ENCODE data around the gene GNA15.

The GNA15 gene

DNA sequence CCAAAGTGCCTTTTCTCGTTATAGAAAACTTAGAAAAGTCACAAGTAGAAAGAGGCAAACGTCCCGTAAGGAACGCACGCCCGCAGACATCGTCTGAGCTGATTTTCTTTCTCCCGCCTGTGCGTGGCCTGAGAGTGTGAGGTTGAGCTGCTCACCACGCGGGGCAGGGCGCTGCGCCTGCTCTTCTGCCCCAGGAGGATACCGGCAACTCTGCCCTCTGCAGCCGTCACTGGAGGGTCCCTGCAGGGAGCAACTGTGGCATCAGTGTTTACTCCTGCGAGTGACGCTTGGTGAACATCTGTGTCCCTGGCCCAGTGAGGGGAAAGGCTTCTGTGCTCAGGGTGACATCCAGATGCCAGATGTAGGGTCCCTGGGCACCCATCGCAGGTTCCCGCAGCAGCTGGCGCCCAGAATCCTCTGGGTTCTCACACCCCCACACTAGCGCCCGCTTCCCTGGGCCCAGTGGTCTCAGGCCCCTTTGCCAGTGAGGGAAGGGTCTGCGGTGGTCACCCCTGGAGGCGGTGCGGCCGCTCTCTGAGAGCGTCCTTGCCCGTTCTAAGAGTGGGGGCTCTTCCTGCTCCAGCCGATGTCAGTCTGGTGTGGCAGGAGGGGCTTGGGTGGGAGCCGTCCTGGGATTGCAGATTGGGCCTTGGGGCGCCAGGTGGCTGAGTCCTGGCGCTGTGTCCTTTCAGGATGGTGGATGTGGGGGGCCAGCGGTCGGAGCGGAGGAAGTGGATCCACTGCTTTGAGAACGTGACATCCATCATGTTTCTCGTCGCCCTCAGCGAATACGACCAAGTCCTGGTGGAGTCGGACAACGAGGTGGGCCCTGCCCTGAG is 17.4 kb upstream of the GNA15 start:
- Histone ChIP-seq H3F3A (ENCODE audit: control insufficient read depth, insufficient read depth) (no peaks in the 10 kb centered on the region), H3K4me3 (ENCODE audit: low read length) (no peak overlapping the region), H3K79me2 (ENCODE audit: control insufficient read depth, low read length) (no peaks in the 10 kb centered on the region), H4K20me1 (ENCODE audit: control insufficient read depth, insufficient read depth, low read depth, low read length) (no peaks in the 10 kb centered on the region), H3K9me3 (ENCODE audit: control insufficient read depth, insufficient read depth, low read length) (no peaks in the 10 kb centered on the region), H3K4me2 (ENCODE audit: low read length) (no peak overlapping the region), H3K9me2 (replicated peaks; ENCODE audit: control insufficient read depth, low read length) (no peaks in the 10 kb centered on the region), H3K4me1 (ENCODE audit: control insufficient read depth, low read length) (no peaks in the 10 kb centered on the region), H3K27me3 (ENCODE audit: control insufficient read depth, low read length) (no peaks in the 10 kb centered on the region), H3K36me3 (ENCODE audit: control insufficient read depth, low read length) (no peaks in the 10 kb centered on the region), H3K27ac (ENCODE audit: low read depth, low read length) (no peak overlapping the region)
- TF ChIP-seq EZH2phosphoT487 (IDR thresholded peaks at IDR 0.05; ENCODE audit: borderline replicate concordance, low read length), result no peak

DNA sequence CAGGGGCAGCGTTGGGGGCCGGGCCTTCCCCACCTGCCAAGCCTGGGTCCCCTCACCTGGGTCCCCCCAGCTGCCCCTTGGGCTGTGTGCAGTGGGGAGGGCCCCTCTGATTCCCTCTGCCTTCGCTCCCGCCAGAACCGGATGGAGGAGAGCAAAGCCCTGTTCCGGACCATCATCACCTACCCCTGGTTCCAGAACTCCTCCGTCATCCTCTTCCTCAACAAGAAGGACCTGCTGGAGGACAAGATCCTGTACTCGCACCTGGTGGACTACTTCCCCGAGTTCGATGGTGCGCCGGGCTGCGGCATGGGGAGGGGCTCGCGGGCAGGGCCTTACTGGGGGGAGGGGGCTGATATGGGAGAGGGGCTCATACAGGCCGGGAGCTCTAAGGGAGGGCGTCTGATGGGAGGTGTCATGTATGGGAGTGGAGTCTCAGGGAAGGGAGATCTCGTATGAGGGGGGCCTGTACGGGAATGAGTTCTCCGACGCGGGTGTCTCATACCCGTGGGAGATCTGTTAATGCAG is 16.7 kb upstream of the GNA15 start:
- H3K9me3 ChIP-seq (ENCODE audit: control insufficient read depth, insufficient read depth, low read length), result no peaks in the 10 kb centered on the region
- TF ChIP-seq, protein P1, sequence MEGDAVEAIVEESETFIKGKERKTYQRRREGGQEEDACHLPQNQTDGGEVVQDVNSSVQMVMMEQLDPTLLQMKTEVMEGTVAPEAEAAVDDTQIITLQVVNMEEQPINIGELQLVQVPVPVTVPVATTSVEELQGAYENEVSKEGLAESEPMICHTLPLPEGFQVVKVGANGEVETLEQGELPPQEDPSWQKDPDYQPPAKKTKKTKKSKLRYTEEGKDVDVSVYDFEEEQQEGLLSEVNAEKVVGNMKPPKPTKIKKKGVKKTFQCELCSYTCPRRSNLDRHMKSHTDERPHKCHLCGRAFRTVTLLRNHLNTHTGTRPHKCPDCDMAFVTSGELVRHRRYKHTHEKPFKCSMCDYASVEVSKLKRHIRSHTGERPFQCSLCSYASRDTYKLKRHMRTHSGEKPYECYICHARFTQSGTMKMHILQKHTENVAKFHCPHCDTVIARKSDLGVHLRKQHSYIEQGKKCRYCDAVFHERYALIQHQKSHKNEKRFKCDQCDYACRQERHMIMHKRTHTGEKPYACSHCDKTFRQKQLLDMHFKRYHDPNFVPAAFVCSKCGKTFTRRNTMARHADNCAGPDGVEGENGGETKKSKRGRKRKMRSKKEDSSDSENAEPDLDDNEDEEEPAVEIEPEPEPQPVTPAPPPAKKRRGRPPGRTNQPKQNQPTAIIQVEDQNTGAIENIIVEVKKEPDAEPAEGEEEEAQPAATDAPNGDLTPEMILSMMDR (IDR thresholded peaks at IDR 0.05; ENCODE audit: low read depth, low read length, poor library complexity, severe bottlenecking), result no peak
- TF ChIP-seq EZH2phosphoT487 (IDR thresholded peaks at IDR 0.05; ENCODE audit: borderline replicate concordance, low read length), result no peak
- H3K4me3 ChIP-seq (ENCODE audit: low read length), result no peak overlapping the region
- H3K79me2 ChIP-seq (ENCODE audit: control insufficient read depth, low read length), result no peaks in the 10 kb centered on the region
- no peaks in the 10 kb centered on the region for H4K20me1 ChIP-seq (ENCODE audit: control insufficient read depth, insufficient read depth, low read depth, low read length)
- no peak overlapping the region for H3K4me2 ChIP-seq (ENCODE audit: low read length)
- no peaks in the 10 kb centered on the region for H3K4me1 ChIP-seq (ENCODE audit: control insufficient read depth, low read length)
- H3K9me2 ChIP-seq (replicated peaks; ENCODE audit: control insufficient read depth, low read length), result no peaks in the 10 kb centered on the region
- H3K27ac ChIP-seq (ENCODE audit: low read depth, low read length), result no peak overlapping the region
- no peaks in the 10 kb centered on the region for H3F3A ChIP-seq (ENCODE audit: control insufficient read depth, insufficient read depth)
- H3K36me3 ChIP-seq (ENCODE audit: control insufficient read depth, low read length), result no peaks in the 10 kb centered on the region
- no peaks in the 10 kb centered on the region for H3K27me3 ChIP-seq (ENCODE audit: control insufficient read depth, low read length)

DNA sequence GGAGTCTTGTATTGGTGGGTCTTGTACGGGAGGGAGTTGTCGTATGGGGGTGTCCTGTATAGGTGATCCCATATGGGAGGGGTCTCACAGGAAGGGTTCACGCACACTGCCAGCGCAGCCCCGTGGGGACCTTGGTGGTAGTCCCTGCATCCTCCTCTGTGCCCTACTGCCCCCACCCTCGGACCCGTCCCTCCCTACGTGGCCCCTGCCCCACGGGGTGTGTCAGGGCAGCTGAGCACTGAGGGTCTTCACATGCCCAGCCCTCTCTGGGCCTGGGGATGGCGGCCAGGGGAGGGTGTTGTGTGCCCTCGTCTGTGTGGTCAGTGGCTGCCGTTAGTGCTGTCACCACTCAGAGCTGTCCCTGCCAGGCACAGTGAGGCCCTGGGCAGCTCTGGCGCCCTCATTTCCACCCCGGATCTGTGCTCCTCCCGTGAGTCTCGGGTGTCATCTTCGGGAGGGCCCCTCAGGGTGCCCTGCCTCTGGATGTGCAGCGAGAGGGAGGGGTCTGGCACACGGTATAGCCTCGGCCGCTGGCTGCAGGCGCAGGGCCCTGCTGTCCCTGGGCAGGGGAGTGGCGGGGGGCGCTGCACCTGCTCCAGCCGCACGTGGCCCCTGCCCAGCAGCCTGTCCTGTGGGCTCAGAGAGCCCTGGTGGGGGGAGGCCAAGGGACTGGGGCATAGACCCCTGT is 16.0 kb upstream of the GNA15 start:
- TF ChIP-seq EZH2phosphoT487 (IDR thresholded peaks at IDR 0.05; ENCODE audit: borderline replicate concordance, low read length), result no peak
- TF ChIP-seq, protein P1 (IDR thresholded peaks at IDR 0.05; ENCODE audit: low read depth, low read length, poor library complexity, severe bottlenecking), result no peak
- Histone ChIP-seq H3K27ac (ENCODE audit: low read depth, low read length) (no peak overlapping the region), H3K9me2 (replicated peaks; ENCODE audit: control insufficient read depth, low read length) (no peaks in the 10 kb centered on the region), H3K79me2 (ENCODE audit: control insufficient read depth, low read length) (no peaks in the 10 kb centered on the region), H3K4me3 (ENCODE audit: low read length) (no peak overlapping the region), H3K9me3 (ENCODE audit: control insufficient read depth, insufficient read depth, low read length) (no peaks in the 10 kb centered on the region), H3K36me3 (ENCODE audit: control insufficient read depth, low read length) (no peaks in the 10 kb centered on the region), H3K4me2 (ENCODE audit: low read length) (no peak overlapping the region), H3K4me1 (ENCODE audit: control insufficient read depth, low read length) (peaks cover 5% of the 10 kb centered on the region), H4K20me1 (ENCODE audit: control insufficient read depth, insufficient read depth, low read depth, low read length) (no peaks in the 10 kb centered on the region), H3F3A (ENCODE audit: control insufficient read depth, insufficient read depth) (no peaks in the 10 kb centered on the region), H3K27me3 (ENCODE audit: control insufficient read depth, low read length) (0 out of 2 replicates have a peak, but pooled peaks cover 3% of the 10 kb centered on the region)
